GM12878 (cell line): ENCODE data around the gene ABCG1.

Experiments
- E4F1 ChIP-seq: fragments of 450-650 bp; IDR thresholded peaks from 2 replicates; pipeline ENCODE4 v1.6.1; 2018; ENCODE audit warnings: borderline replicate concordance, mild to moderate bottlenecking; ENCODE audit not compliant: partially characterized antibody
- MTA3 ChIP-seq: IDR thresholded peaks from 2 replicates; pipeline ENCODE4 v1.6.1; 2012; ENCODE audit warnings: low read length, inconsistent platforms, borderline replicate concordance
- RBBP5 ChIP-seq: fragments of 200-600 bp; sonication (generic); conservative IDR thresholded peaks from 2 replicates; pipeline ENCODE4 v1.6.1; 2016
- RCOR1 ChIP-seq: conservative IDR thresholded peaks from 2 replicates; pipeline ENCODE4 v1.6.1; 2012; ENCODE audit warnings: low read depth, low read length, improper control_type of control experiment
- TAF1 ChIP-seq: IDR thresholded peaks from 2 replicates; pipeline ENCODE4 v1.6.1; 2011; ENCODE audit warnings: mild to moderate bottlenecking, low read depth, low read length, borderline replicate concordance
- ZNF274 ChIP-seq: IDR thresholded peaks from one replicate; pipeline ENCODE4 v1.8.0; 2011; ENCODE audit not compliant: insufficient read length, insufficient read depth
- ZNF592 ChIP-seq: fragments of 450-650 bp; IDR thresholded peaks from 2 replicates; pipeline ENCODE4 v1.6.1; 2017; ENCODE audit warnings: mild to moderate bottlenecking, moderate library complexity
- TF ChIP-seq, protein P1 (sequence below): fragments of 450-650 bp; IDR thresholded peaks from 2 replicates; pipeline ENCODE4 v1.6.1; 2018; ENCODE audit warnings: mild to moderate bottlenecking, low read depth, moderate library complexity; ENCODE audit not compliant: partially characterized antibody
- TF ChIP-seq, protein P2 (sequence below): IDR thresholded peaks from 2 replicates; pipeline ENCODE4 v1.6.1; 2012; ENCODE audit warnings: improper control_type of control experiment, low read depth, low read length; ENCODE audit not compliant: insufficient replicate concordance

GRCh38 chr21:42316891-42317290, 98.0 kb downstream of the ABCG1 start:
- TF ChIP-seq E4F1, result no peak
- TF ChIP-seq TAF1, result no peak
- TF ChIP-seq RCOR1, result no peak
- no peak for TF ChIP-seq MTA3
- TF ChIP-seq RBBP5, result no peak
- TF ChIP-seq ZNF274, result no peak
- no peak for TF ChIP-seq ZNF592
- TF ChIP-seq, protein P1, sequence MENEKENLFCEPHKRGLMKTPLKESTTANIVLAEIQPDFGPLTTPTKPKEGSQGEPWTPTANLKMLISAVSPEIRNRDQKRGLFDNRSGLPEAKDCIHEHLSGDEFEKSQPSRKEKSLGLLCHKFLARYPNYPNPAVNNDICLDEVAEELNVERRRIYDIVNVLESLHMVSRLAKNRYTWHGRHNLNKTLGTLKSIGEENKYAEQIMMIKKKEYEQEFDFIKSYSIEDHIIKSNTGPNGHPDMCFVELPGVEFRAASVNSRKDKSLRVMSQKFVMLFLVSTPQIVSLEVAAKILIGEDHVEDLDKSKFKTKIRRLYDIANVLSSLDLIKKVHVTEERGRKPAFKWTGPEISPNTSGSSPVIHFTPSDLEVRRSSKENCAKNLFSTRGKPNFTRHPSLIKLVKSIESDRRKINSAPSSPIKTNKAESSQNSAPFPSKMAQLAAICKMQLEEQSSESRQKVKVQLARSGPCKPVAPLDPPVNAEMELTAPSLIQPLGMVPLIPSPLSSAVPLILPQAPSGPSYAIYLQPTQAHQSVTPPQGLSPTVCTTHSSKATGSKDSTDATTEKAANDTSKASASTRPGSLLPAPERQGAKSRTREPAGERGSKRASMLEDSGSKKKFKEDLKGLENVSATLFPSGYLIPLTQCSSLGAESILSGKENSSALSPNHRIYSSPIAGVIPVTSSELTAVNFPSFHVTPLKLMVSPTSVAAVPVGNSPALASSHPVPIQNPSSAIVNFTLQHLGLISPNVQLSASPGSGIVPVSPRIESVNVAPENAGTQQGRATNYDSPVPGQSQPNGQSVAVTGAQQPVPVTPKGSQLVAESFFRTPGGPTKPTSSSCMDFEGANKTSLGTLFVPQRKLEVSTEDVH, result no peak
- TF ChIP-seq, protein P2, sequence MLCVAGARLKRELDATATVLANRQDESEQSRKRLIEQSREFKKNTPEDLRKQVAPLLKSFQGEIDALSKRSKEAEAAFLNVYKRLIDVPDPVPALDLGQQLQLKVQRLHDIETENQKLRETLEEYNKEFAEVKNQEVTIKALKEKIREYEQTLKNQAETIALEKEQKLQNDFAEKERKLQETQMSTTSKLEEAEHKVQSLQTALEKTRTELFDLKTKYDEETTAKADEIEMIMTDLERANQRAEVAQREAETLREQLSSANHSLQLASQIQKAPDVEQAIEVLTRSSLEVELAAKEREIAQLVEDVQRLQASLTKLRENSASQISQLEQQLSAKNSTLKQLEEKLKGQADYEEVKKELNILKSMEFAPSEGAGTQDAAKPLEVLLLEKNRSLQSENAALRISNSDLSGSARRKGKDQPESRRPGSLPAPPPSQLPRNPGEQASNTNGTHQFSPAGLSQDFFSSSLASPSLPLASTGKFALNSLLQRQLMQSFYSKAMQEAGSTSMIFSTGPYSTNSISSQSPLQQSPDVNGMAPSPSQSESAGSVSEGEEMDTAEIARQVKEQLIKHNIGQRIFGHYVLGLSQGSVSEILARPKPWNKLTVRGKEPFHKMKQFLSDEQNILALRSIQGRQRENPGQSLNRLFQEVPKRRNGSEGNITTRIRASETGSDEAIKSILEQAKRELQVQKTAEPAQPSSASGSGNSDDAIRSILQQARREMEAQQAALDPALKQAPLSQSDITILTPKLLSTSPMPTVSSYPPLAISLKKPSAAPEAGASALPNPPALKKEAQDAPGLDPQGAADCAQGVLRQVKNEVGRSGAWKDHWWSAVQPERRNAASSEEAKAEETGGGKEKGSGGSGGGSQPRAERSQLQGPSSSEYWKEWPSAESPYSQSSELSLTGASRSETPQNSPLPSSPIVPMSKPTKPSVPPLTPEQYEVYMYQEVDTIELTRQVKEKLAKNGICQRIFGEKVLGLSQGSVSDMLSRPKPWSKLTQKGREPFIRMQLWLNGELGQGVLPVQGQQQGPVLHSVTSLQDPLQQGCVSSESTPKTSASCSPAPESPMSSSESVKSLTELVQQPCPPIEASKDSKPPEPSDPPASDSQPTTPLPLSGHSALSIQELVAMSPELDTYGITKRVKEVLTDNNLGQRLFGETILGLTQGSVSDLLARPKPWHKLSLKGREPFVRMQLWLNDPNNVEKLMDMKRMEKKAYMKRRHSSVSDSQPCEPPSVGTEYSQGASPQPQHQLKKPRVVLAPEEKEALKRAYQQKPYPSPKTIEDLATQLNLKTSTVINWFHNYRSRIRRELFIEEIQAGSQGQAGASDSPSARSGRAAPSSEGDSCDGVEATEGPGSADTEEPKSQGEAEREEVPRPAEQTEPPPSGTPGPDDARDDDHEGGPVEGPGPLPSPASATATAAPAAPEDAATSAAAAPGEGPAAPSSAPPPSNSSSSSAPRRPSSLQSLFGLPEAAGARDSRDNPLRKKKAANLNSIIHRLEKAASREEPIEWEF, result no peak
